B cell (primary cell): Measurements from ENCODE around the gene RFWD3. TPM values are rescaled to one million over a fixed set of nuclear protein-coding genes. Genes with fewer than 3 reads are reported as not detected.

Experiments
- ATAC-seq: fragments of 200-7000 bp; cut with Tn5 transposase; one replicate; pipeline ENCODE4 v1.10.0; 2021; ENCODE audit warnings: low read depth, mild to moderate bottlenecking, moderate number of reproducible peaks, moderate library complexity
- CTCF ChIA-PET: fragments of 350-600 bp; sonication (Branson Sonifier 250); formaldehyde crosslinking; loops from one replicate; lab custom pipeline; 2021; ENCODE audit warnings: antibody characterized with exemption, inconsistent platforms; lab: Charles Lee
- POLR2A ChIA-PET: fragments of 350-600 bp; sonication (Branson Sonifier 250); formaldehyde crosslinking; loops from one replicate; lab custom pipeline; 2021; ENCODE audit warnings: antibody characterized with exemption; lab: Charles Lee
- DNase-seq: peaks from one replicate; pipeline ENCODE4 v3.0.0; 2013
- H2AFZ ChIP-seq: 2 replicates; pipeline ENCODE4 v1.6.1; 2012; ENCODE audit warnings: mild to moderate bottlenecking, low read depth, low read length; ENCODE audit not compliant: insufficient read depth, poor library complexity, severe bottlenecking
- H3K27ac ChIP-seq, 2 donors: 1 replicate in 1 of 2; 2 replicates in 1 of 2; pipeline ENCODE4 v1.5.1; 2012 to 2013; ENCODE audit warnings: low read length in 2 of 2, mild to moderate bottlenecking in 2 of 2, moderate library complexity in 1 of 2
- H3K27me3 ChIP-seq, 4 experiments: fragments of 200-600 bp in 1 of 4; sonication (generic) in 1 of 4; replicated peaks in 1 of 4; 1 replicate in 2 of 4; 2 replicates in 2 of 4; pipeline versions ENCODE4 v1.6.1 to v1.7.0; 2013 to 2016; ENCODE audit warnings: low read length in 3 of 4, mild to moderate bottlenecking in 2 of 4, mixed read lengths in 1 of 4, moderate library complexity in 1 of 4; ENCODE audit not compliant: insufficient read depth in 4 of 4, control insufficient read depth in 3 of 4; ENCODE audit errors: control extremely low read depth in 1 of 4
- H3K36me3 ChIP-seq, 2 experiments: replicated peaks in 1 of 2; 1 replicate in 1 of 2; 2 replicates in 1 of 2; pipeline versions ENCODE4 v1.6.1 to v1.7.1; 2013; ENCODE audit warnings: low read length in 1 of 2; ENCODE audit not compliant: insufficient read depth in 2 of 2, control insufficient read depth in 1 of 2; ENCODE audit errors: control extremely low read depth in 1 of 2, extremely low read depth in 1 of 2
- H3K4me1 ChIP-seq, 2 donors: fragments of 200-600 bp in 1 of 2; sonication (generic) in 1 of 2; 1 replicate in 1 of 2; 2 replicates in 1 of 2; pipeline versions ENCODE4 v1.5.1 to v1.6.1; 2013 to 2017; ENCODE audit warnings: low read length in 2 of 2; ENCODE audit not compliant: control insufficient read depth in 2 of 2, insufficient read depth in 2 of 2
- H3K4me2 ChIP-seq: replicated peaks from 2 replicates; pipeline ENCODE3; 2012; ENCODE audit warnings: mild to moderate bottlenecking, low read depth, low read length; ENCODE audit not compliant: poor library complexity, severe bottlenecking
- H3K4me3 ChIP-seq, 5 experiments: fragments of 200-600 bp in 1 of 5; sonication (generic) in 1 of 5; 1 replicate in 3 of 5; 2 replicates in 2 of 5; pipeline versions ENCODE4 v1.5.1 to v1.7.0; 2011 to 2016; ENCODE audit warnings: low read length in 4 of 5, mild to moderate bottlenecking in 4 of 5, low read depth in 2 of 5, control low read depth in 1 of 5, moderate library complexity in 1 of 5; ENCODE audit not compliant: insufficient read depth in 1 of 5; ENCODE audit errors: control extremely low read depth in 1 of 5, extremely low read depth in 1 of 5
- H3K79me2 ChIP-seq: fragments of 200-600 bp; sonication (generic); one replicate; pipeline ENCODE4 v1.6.0; 2016; ENCODE audit warnings: low read length; ENCODE audit not compliant: control insufficient read depth, insufficient read depth
- H3K9ac ChIP-seq: fragments of 200-600 bp; sonication (generic); 2 replicates; pipeline ENCODE4 v1.6.1; 2017; ENCODE audit warnings: mild to moderate bottlenecking, low read length, moderate library complexity
- H3K9me3 ChIP-seq, 3 donors: one replicate each; pipeline versions ENCODE4 v1.6.1 to v1.7.1; 2013; ENCODE audit warnings: low read length in 2 of 3; ENCODE audit not compliant: control insufficient read depth in 2 of 3, insufficient read depth in 1 of 3; ENCODE audit errors: control extremely low read depth in 1 of 3
- H4K20me1 ChIP-seq: 2 replicates; pipeline ENCODE4 v1.6.0; 2012; ENCODE audit warnings: mild to moderate bottlenecking, low read length; ENCODE audit not compliant: insufficient read depth, control insufficient read depth, poor library complexity, severe bottlenecking
- H3K27ac Mint-ChIP-seq: one replicate; pipeline ENCODE4 v1.8.0; 2021; ENCODE audit warnings: mixed read lengths
- H3K27me3 Mint-ChIP-seq: one replicate; pipeline ENCODE4 v1.8.0; 2021; ENCODE audit warnings: mixed read lengths
- H3K4me1 Mint-ChIP-seq: one replicate; pipeline ENCODE4 v1.8.0; 2021; ENCODE audit warnings: mixed read lengths
- H3K4me3 Mint-ChIP-seq: one replicate; pipeline ENCODE4 v1.8.0; 2021; ENCODE audit warnings: mixed read lengths
- H3K9me3 Mint-ChIP-seq: one replicate; pipeline ENCODE4 v1.8.0; 2022; ENCODE audit warnings: mixed read lengths; ENCODE audit not compliant: insufficient read depth
- CTCF ChIP-seq: fragments of 200-600 bp; IDR thresholded peaks from one replicate; pipeline ENCODE4 v1.8.0; 2022; ENCODE audit warnings: antibody characterized with exemption, mild to moderate bottlenecking
- EZH2 ChIP-seq: IDR thresholded peaks from 2 replicates; pipeline ENCODE4 v1.6.1; 2012; ENCODE audit warnings: borderline replicate concordance, low read depth, mild to moderate bottlenecking, moderate library complexity, low read length; ENCODE audit not compliant: insufficient read depth, poor library complexity, severe bottlenecking
- WGBS: methylation state at CpG from one replicate; pipeline ENCODE4 v1.1.5; 2013; ENCODE audit warnings: missing lambda C conversion rate; ENCODE audit not compliant: insufficient coverage; 5-methylcytosine and 5-hydroxymethylcytosine counted together
- intact Hi-C: fragments of 100-400 bp; cut with micrococcal nuclease; formaldehyde crosslinking; loops from one replicate; pipeline ENCODE4 v1.10.0; 2022
- polyA plus RNA-seq: library from polyadenylated mRNA; depleted of rRNA; stranded (reverse); fragments of >200 nt; gene quantifications from 2 replicates; pipeline ENCODE4 v1.2.3, GENCODE V29; 2012
- total RNA-seq, 2 donors: library from RNA; stranded (reverse); fragments of 120-200 nt in 1 of 2; gene quantifications; 1 replicate in 1 of 2; 2 replicates in 1 of 2; pipeline versions ENCODE4 v1.2.3 to v1.2.4, GENCODE V29; 2013 to 2022

RFWD3 gene
- total and polyA plus RNA-seq, 2 donors (not counting 1 experiment from before 2014, with no cell fraction given): 19.7 to 63.3 TPM

GRCh38 chr16:74573622-74574021 is 93.1 kb downstream of the RFWD3 start:
- Histone ChIP-seq H2AFZ (no peak overlapping the region), H3K27me3 (no peaks in the 10 kb centered on the region), H3K79me2 (peaks cover 99% of the 10 kb centered on the region), H3K9me3 (no peaks in the 10 kb centered on the region), H3K9ac (no peak overlapping the region), H3K4me1 (peaks cover 0 to 3% of the 10 kb centered on the region in 2 donors), H4K20me1 (peaks cover 77% of the 10 kb centered on the region), H3K4me2 (no peak overlapping the region), H3K27ac (no peak overlapping the region), H3K36me3 (no peaks in the 10 kb centered on the region), H3K4me3 (no peak overlapping the region)
- Mint-ChIP-seq H3K4me3 (no peak overlapping the region), H3K4me1 (peaks cover 51% of the 10 kb centered on the region), H3K27ac (no peak overlapping the region), H3K9me3 (no peaks in the 10 kb centered on the region), H3K27me3 (no peaks in the 10 kb centered on the region)
- POLR2A ChIA-PET: no interaction called here
- no peak for DNase-seq
- TF ChIP-seq CTCF (no peak), EZH2 (no peak)
- 81% methylated on average over 8 of the region's 8 CpGs for WGBS
- CTCF ChIA-PET: interaction anchor here (1.0 to 1.1 kb wide), 2 partner anchors 12 to 50 kb away, joined by 3 to 4 read pairs; no protein-coding TSS in a partner anchor
- intact Hi-C loops: no loop called here
- no peak for ATAC-seq

Other genes starting within 250 kb of the RFWD3 start
- 0.68 and 1.6 TPM in 2 replicates for gene CLEC18B, start 245.4 kb downstream of the RFWD3 start, total RNA-seq
- 0.55 and 1.0 TPM in 2 replicates for gene CLEC18B, start 245.4 kb downstream of the RFWD3 start, polyA plus RNA-seq
- gene GLG1, start 59.8 kb downstream of the RFWD3 start, total RNA-seq: 114 and 123 TPM in 2 replicates
- gene GLG1, start 59.8 kb downstream of the RFWD3 start, polyA plus RNA-seq: 28.3 and 46.6 TPM in 2 replicates
- gene MLKL, start 34.0 kb upstream of the RFWD3 start, total RNA-seq: 13.3 and 13.4 TPM in 2 replicates
- gene MLKL, start 34.0 kb upstream of the RFWD3 start, polyA plus RNA-seq: 19.7 and 21.4 TPM in 2 replicates
- gene FA2H, start 107.9 kb upstream of the RFWD3 start, total RNA-seq: 1.0 TPM in 2 replicates
- gene FA2H, start 107.9 kb upstream of the RFWD3 start, polyA plus RNA-seq: 1.1 and 3.6 TPM in 2 replicates